GM21447 (cell line): ENCODE measurements around the gene SKI.
"Not testable (repeated sequence)": the region's sequence is repeated elsewhere in the genome, so short reads cannot be mapped to it uniquely, and the experiment has no call there.

Source experiments
- ATAC-seq: cut with Tn5 transposase; IDR thresholded peaks from one replicate; pipeline ENCODE4 v1.9.1; 2021; ENCODE audit not compliant: unreplicated experiment

Gene SKI

GRCh38 chr1:2318314-2319278 lies 90.5 kb downstream of the SKI start:
- no peak for ATAC-seq

- no peak for ATAC-seq
These were observed 91.2 kb downstream of the SKI start for GRCh38 chr1:2319291-2319690.

- no peak for ATAC-seq
These were observed 91.9 kb downstream of the SKI start for GRCh38 chr1:2320006-2320405.

GRCh38 chr1:2320760-2321667 lies 92.9 kb downstream of the SKI start:
- ATAC-seq: no peak

GRCh38 chr1:2322065-2322571 lies 94.0 kb downstream of the SKI start:
- no peak for ATAC-seq

GRCh38 chr1:2322581-2323211 lies 94.6 kb downstream of the SKI start:
- no peak for ATAC-seq

- ATAC-seq: no peak
These were observed 95.4 kb downstream of the SKI start for GRCh38 chr1:2323451-2323974.

GRCh38 chr1:2324553-2325366 lies 96.6 kb downstream of the SKI start:
- no peak for ATAC-seq

- ATAC-seq: no peak
These were observed 98.4 kb downstream of the SKI start for GRCh38 chr1:2326524-2326923.

- not testable (repeated sequence) for ATAC-seq
These were observed 99.0 kb downstream of the SKI start for GRCh38 chr1:2327162-2327561.

- no peak for ATAC-seq
These were observed 99.7 kb downstream of the SKI start for GRCh38 chr1:2327841-2328240.

- no peak for ATAC-seq
These were observed 100.7 kb downstream of the SKI start for GRCh38 chr1:2328676-2329455.

- ATAC-seq: no peak
These were observed 101.9 kb downstream of the SKI start for GRCh38 chr1:2330035-2330434.

GRCh38 chr1:2330519-2331199 lies 102.5 kb downstream of the SKI start:
- no peak for ATAC-seq

- no peak for ATAC-seq
These were observed 103.1 kb downstream of the SKI start for GRCh38 chr1:2331200-2331544.

- not testable (repeated sequence) for ATAC-seq
These were observed 103.5 kb downstream of the SKI start for GRCh38 chr1:2331580-2331979.

- no peak for ATAC-seq
These were observed 106.2 kb downstream of the SKI start for GRCh38 chr1:2334366-2334765.

GRCh38 chr1:2334883-2335534 lies 106.9 kb downstream of the SKI start:
- ATAC-seq: no peak
